HG03575 (cell line): ENCODE results near the gene SPTLC1.
"Not testable (repeated sequence)": the region's sequence is repeated elsewhere in the genome, so short reads cannot be mapped to it uniquely, and the experiment has no call there.

Source experiments
- ATAC-seq: cut with Tn5 transposase; IDR thresholded peaks from one replicate; pipeline ENCODE4 v1.9.1; 2021; ENCODE audit not compliant: unreplicated experiment, insufficient number of reproducible peaks, low FRiP score; ENCODE audit errors: extremely low read depth

Gene SPTLC1

DNA sequence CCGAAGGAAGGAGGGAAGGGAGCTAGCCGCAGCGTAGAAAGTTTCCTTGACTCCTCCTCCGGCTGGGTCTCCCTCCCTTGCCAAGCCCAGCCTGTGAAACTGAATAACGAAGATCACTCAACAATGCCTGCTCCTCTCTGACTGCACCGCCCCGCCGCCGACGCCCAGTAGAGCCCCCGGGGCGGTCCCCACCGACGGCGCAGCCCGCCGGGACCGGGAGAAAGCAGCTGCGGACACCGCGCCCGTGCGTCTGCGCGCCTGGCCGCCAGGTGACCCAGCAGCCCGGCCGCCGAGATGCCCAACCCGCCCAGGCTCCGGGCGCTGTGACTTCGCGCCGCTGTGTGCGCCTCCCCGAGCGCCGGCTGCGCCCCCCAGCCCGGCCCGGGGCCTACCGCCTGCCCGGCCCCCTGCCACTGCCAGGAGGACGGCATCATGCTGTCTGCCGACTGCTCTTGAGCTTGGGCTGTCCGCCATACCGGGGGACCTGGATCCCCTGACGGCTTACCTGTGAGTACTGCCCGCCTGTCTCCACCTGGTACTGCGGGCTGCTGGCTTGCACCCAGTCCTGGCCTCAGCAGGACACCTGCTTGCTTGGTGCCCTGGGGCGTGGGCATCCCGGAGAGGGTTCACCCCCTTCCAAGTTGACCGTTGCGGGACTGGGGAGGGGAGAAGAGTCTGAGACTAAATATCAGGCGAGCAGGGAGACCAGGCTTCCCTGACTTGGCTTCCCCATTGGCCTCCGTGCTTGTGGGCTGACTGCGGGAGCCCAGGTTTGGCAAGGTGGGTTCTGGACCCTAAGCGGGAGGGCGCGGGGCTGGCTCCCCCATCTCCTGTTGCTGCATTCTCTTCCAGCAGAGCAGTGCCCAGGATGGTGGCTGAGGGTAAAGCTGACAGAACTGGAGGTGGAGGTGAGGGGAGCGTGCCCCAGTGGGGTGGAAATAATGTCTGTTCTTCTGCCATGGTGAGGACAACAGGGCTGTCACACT is 26.2 kb upstream of the SPTLC1 start:
- ATAC-seq, result no peak

DNA sequence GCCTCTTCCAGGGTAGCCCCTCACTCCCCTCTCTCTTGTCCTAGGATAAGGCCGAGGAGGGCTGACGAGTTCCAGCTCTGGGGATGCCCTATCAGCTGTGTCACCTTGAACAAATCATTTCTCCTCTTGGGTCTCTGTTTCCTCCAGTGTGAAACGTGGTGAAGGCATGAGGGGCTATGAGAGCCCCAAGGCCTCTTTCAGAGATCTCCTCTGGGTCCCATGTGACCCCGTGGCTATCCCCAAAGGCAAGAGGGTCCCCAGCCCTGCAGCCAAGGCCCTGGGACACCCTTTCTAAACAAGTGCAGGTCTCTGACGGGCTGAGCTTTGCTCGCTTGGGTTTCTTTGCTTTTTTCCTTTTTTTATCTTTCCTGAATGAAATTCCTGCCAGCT is 25.5 kb upstream of the SPTLC1 start:
- ATAC-seq, result no peak

DNA sequence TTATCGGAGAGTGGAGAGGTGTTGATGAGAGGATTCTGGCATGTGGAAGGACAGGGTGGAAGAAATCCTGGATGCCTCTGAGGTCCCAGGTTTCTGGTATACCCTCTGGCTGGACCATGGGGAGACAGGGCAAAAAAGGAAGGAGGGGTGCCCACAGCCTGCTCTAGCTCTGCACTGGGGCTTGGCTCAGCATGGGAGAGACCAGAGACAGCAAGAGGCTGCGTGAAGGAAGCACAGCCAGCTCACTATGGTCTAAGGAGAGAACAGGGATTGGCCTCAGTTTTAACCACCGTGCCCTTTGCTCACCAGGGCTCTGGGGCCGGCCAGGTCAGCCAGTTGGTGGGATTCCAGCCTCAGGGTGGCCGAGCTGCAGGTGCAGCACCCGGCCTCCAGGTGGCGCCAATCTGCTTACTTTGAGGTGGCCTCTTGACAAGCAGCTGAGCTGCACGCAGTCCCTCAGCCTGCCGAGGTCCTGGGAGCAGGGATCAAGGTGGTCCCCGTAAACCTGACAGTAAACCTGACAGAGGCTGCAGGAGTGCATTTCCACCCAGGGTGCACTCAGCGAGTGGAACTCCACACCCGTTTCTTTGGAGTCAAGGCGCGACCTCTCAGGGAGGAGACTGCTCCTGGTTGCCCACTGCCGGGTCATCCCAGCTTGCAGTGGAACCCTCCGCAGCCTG is 25.0 kb upstream of the SPTLC1 start:
- no peak for ATAC-seq

DNA sequence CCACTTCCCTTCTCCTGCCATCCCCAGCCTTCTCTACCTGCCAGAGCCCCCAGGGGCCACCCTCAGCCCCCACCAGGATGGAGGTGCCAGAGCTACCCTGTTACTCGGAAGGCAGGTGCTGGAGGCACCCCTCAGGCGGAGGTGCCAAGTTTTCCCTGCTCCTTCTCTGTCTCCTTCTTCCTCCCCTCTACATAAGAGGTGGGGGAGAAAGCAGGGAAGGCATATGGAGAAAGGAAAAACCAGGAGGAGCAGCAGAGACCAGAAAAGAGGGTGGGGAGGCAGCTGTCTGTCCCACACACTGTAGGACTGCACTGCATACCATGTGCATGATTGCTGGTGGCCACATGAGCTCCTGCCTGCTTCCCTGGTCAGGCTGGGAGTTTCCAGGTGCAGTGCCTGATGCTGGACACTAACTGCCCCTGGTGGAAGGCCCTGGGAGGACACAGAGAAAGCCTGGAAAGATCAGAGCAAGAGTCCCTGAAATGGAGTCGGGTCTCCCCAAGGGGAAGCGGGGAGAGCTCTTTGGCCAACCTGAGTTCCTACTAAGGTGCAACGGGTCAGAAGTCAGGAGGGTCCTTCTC is 23.8 kb upstream of the SPTLC1 start:
- not testable (repeated sequence) for ATAC-seq

DNA sequence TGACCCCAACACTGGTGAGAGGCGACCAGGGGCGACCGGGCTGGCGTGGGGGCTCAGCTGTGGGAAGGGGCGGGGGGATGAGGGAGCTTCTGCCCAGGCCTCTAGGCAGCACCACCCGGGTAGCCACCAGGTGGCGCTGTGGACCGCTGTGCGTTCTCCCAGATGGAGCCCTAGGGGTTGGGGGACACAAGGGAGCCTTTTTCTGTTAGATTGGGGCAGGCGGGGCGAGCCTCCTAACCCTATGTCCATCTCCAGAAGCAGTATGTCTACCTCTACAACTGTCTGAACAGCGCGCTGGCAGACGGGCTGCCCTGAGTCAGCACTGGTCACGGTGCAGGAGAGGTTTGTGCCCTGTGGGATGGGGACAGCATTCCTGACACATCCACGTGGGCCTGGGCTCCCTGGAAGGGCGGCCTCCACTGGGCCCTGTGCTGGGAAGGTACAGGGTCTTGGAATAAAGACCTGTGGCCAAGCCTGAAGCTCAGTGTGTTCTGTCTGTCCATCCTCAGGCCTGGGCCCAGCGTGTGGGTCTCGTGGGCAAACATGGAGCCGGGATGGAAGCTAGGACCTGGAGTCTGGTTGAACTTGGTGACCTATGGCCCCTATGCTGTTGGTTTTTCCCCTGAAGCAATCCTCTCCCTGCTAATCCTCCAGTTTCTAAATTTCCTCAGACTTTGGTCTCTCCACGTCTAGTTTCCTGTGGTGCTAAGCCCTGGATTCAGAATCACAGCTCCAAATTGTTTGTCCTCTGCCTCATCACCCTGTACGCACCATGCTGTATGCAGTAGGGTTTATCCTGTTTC is 23.1 kb upstream of the SPTLC1 start:
- ATAC-seq, result no peak

DNA sequence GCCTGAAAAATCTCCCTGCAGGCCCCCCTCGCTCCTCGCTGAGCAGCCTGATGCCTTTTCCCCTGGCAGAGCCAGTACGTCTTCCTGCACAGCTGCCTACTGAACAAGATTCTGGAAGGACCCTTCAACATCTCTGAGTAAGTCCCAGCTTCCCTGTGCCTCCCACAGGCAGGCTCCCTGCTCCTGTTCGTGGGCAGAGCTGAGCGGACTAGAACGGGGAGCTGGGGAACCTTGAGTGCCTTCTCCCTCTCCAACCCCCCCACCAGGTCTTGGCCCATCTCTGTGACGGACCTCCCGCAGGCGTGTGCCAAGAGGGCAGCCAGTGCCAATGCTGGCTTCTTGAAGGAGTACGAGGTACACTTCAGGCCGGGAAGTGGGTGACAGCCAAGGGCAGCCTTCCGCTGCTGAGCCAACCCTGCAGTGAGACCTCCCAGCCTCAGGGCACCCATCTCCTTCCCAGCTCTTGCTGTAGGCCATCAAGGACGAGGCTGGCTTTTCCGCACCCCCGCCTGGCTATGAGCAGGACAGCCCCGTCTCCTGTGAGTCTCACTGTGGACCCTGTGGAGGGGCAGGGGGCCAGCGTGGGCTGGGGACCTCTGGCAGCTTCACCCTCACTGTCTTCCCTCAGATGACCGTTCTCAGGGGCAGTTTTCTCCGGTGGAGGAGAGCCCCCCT is 21.1 kb upstream of the SPTLC1 start:
- ATAC-seq, result no peak

DNA sequence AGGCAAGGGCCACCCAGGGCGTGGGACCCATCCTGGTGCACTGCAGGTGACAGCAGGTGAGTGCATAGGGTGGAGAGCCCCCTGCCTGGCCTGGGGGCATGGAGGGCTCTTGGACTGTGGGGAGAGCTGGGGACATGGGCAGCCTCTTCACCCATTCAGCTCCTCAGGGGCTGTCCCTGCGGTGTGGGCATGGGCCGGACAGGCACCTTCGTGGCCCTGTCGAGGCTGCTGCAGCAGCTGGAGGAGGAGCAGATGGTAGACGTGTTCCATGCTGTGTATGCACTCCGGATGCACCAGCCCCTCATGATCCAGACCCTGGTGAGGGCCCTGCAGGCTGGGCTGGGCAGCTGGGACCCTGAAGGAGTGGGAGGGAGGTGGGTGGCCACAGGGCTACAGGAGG is 20.4 kb upstream of the SPTLC1 start:
- ATAC-seq, result no peak

DNA sequence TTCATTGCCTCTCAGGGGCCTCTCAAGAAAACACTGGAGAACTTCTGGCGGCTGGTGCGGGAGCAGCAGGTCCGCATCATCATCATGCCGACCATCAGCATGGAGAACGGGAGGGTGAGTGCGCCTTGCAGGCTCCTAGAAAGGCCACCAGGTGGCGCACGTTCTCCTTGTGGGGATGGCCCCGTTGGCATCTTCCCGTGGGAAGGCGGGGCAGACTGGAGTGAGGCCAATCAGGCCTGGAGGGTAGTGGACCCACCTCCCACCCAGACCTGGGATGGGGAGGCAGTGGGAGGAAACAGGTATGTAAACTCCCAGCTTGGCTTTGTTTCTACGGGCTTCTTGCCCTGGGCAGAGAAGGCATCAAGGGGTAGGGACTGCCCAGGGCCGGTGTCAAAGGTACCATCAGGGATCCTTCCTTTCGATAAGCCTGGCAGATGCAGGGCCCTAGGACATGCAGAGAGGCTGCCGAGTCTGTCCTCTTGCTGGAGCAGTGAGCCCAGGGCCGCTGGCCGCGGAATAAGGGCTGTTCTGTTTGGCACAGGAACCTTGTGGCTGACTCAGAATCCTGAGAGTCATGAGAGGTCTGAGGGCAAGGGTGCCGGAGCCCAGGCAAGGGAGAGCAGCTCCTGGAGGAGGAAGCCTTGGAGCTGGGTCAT is 18.9 kb upstream of the SPTLC1 start:
- no peak for ATAC-seq

DNA sequence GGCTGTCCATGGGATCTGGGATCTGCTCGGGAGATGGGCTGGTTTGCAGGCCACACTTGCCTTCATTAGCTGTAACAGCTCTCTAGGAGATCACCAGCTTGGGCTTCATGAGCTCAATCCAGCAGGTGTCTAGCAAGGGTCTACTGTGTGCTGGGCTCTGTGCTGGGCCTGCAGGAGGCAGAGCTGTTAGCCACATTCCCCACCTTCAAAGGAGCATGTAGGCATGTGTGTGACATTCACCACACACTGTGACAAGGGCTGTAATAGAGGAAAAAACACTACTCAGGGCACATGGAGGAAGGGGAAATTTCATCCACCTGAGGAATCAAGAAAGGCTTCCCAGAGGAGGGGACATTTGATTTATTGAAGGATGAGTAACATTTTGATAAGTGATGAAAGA is 17.7 kb upstream of the SPTLC1 start:
- not testable (repeated sequence) for ATAC-seq

DNA sequence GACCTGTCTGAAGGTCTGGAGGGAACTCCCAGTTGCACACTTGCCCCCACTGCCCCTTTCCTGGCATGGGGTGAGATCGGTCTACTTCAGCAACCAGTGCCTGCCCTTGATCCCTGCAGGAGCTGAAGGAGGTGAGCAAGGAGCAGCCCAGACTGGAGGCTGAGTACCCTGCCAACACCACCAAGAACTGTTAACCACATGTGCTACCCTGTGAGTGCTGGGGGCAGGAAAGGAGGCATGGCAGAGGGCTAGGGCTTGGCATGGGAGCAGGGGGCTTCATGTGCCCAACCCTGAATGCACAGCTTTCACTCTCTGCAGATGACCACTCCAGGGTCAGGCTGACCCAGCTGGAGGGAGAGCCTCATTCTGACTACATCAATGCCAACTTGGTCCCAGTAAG is 17.3 kb upstream of the SPTLC1 start:
- ATAC-seq, result no peak

DNA sequence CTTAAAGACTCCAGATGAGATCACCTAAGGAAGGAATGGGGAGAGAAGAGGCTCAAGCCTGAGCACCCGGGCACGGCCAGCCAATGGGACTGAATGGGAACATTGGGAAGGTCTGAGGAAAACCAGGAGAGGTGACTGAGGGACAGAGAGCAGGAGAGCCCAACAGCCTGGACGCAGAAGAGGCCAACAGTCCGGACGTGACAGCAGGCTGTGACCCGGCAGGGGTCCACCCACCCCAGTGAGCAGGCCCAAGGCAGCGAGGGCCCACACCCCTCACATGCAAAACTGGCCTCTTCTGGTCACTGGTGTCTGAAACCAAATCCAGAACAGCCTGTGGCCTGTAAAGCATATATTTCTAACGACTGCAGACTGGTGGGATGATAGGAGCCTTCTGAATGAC is 7.6 kb upstream of the SPTLC1 start:
- ATAC-seq, result no peak

DNA sequence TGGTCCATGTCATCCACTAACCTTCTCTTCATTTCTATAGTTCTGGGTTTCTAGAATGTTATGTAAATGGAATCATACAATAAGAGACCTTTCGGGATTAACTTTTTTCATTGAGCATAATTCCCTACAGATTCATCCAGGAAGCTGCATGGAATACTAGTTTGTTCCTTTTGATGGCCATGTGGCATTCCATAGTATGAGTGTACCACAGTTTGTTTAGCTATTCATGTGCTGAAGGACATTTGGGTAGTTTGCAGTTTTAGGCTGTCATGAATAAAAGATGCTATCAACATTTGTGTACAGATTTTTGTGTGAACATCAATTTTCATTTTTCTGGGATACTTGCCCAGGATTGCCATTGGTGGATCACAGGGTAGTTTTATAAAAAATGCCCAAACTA is 6.8 kb upstream of the SPTLC1 start:
- no peak for ATAC-seq

DNA sequence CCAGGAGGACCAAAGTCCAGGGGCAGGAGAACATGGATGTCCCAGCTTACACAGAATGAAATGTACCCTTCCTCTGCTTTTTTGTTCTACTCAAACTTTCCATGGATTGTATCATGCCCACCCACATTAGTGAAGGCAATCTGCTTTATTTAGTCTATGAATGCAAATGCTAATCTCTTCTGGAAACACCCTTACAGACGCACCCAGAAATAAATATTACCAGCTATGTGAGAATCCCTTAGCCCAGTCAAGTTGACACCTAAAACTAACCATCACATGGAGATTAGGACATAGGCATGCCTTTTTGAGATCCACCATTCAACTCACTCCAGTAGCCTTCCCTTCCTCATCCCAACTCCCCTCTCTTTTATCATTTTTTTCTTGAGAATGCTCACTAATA is 6.1 kb upstream of the SPTLC1 start:
- ATAC-seq, result no peak

DNA sequence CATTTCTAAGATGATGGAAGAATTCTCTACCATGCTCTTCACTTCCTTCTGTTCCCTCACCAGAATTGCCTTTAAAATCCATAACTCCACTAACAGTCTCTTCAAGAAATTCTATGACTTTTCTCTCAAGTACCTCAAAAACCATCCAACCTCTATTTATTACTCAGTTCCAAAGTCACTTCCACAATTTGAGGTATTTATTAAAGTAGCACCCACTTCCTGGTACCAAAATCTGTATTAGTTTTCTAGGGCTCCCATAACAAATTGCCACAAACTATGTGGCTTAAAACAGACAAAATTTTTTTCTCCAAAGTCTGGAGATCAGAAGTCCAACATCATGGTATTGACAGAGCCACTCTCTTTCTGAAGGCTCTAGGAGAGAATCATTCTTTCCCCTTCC is 4.9 kb upstream of the SPTLC1 start:
- no peak for ATAC-seq

DNA sequence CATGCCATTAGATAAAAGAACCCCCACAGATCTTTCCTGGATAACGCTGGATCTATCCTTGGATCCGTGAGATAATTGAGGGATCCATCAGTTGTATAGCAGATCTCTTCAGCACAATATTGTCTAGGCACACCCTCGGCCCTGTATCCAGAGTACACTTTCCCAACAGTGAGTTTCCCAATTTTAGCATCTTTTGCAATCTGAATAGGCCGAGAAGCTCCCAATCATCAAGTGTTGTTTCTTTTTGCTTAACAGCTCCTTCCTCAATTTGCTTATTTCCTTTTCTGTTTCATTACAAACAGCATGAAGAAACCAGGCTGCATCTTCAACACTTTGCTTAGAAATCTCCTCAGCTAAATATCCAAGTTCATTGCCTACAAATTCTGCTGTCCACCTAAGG is 4.4 kb upstream of the SPTLC1 start:
- ATAC-seq, result no peak

DNA sequence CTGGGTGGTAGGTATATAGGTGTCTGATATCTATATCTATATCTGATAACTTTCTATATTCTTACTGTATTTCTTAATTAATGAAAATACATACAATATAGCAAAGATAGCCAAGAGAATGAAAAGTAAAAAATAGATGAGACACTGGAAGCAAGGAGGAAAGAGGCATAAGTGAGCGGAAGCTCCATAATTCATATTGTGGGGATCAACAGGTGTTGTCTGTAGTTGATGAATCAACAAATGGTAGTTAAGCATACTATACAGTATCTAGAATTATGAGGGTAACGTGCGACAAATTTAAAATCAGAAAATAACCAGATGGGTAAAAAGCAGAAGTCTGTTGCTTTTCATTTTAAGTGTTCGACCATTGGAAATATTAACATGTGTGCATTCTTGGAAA is 7.1 kb downstream of the SPTLC1 start:
- no peak for ATAC-seq

DNA sequence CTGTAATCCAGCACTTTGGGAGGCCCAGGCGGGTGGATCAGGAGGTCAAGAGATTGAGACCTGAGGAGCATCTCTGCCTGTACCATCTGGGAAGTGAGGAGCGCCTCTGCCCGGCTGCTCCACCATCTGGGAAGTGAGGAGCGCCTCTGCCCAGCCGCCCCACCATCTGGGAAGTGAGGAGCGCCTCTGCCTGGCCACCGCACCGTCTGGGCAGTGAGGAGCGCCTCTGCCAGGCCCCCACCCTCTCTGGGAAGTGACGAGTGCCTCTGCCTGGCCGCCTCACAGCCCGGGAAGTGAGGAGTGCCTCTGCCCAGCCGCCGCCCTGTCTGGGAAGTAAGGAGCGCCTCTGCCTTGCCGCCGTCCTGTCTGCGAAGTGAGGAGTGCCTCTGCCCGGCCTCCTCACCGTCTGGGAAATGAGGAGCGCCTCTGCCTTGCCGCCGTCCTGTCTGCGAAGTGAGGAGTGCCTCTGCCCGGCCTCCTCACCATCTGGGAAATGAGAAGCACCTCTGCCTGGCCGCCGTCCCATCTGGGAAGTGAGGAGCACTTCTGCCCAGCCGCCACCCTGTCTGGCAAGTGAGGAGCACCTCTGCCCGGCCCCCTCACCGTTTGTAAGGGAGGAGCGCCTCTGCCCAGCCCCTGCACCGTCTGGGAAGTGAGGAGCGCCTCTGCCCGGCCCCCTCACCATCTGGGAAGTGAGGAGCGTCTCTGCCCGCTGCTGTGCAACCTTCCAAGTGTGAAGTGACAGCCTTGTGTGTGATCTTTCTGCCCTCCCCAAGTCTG is 9.6 kb downstream of the SPTLC1 start:
- not testable (repeated sequence) for ATAC-seq

DNA sequence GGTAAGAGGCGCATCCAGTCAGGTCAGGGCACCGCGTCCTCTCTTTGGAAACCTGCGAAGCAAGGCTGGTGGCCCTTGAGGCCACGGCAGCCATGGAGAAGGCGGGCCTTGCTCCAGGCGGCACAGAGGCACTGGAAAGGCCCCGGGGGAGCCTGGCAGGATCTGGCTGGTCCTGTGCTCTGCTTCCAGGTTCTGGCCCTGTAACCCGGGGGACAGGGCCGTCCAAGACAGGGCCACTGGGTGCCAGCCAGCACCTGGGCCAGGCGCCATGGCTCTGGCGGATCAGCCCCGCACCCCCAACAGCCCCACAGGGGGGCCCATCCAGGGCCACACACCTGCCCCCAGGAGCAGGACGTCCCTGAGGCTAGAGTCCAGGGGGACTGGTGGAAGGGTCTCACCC is 11.6 kb downstream of the SPTLC1 start:
- not testable (repeated sequence) for ATAC-seq
